GM23338 (cell line): Measurements from ENCODE around the gene CIITA. TPM values are rescaled to one million over a fixed set of nuclear protein-coding genes. Genes with fewer than 3 reads are reported as not detected.

Source experiments
- ATAC-seq: fragments of 200-7000 bp; cut with Tn5 transposase; 3 replicates; pipeline ENCODE4 v1.9.1; 2020
- DNase-seq: peaks from one replicate; pipeline ENCODE4 v3.0.0-alpha.2; 2015; ENCODE audit warnings: low spot score
- H2AFZ ChIP-seq: fragments of 200-600 bp; sonication (generic); 2 replicates; pipeline ENCODE4 v1.8.0; 2016; ENCODE audit warnings: antibody characterized with exemption, mild to moderate bottlenecking, moderate library complexity
- H3F3A ChIP-seq: fragments of 200-600 bp; sonication (generic); replicated peaks from 2 replicates; pipeline ENCODE4 v1.8.0; 2017; ENCODE audit warnings: antibody characterized with exemption, mixed run types, low read depth
- H3K27ac ChIP-seq: fragments of 200-600 bp; sonication (generic); 2 replicates; pipeline ENCODE4 v1.6.1; 2016; ENCODE audit warnings: low read depth
- H3K27me3 ChIP-seq: fragments of 200-600 bp; sonication (generic); 2 replicates; pipeline ENCODE4 v1.8.0; 2016; ENCODE audit warnings: mild to moderate bottlenecking, mixed run types, moderate library complexity; ENCODE audit not compliant: insufficient read depth
- H3K36me3 ChIP-seq: fragments of 200-600 bp; sonication (generic); 2 replicates; pipeline ENCODE4 v1.8.0; 2016; ENCODE audit warnings: mild to moderate bottlenecking; ENCODE audit not compliant: insufficient read depth
- H3K4me1 ChIP-seq: fragments of 200-600 bp; sonication (generic); 2 replicates; pipeline ENCODE4 v1.8.0; 2016; ENCODE audit warnings: mild to moderate bottlenecking, moderate library complexity; ENCODE audit not compliant: insufficient read depth
- H3K4me2 ChIP-seq: fragments of 200-600 bp; sonication (generic); 2 replicates; pipeline ENCODE4 v1.7.1; 2017; ENCODE audit warnings: mixed run types
- H3K4me3 ChIP-seq: fragments of 200-600 bp; sonication (generic); 2 replicates; pipeline ENCODE4 v1.6.1; 2016; ENCODE audit warnings: mixed run types
- H3K79me2 ChIP-seq: fragments of 200-600 bp; sonication (generic); replicated peaks from 2 replicates; pipeline ENCODE4 v1.8.0; 2017; ENCODE audit warnings: mild to moderate bottlenecking; ENCODE audit not compliant: insufficient read depth
- H3K9me2 ChIP-seq: fragments of 200-600 bp; sonication (generic); 2 replicates; pipeline ENCODE4 v1.8.0; 2017; ENCODE audit not compliant: insufficient read depth
- H4K20me1 ChIP-seq: fragments of 200-600 bp; sonication (generic); replicated peaks from 2 replicates; pipeline ENCODE4 v1.8.0; 2017; ENCODE audit warnings: mild to moderate bottlenecking; ENCODE audit not compliant: insufficient read depth
- H3K27ac Mint-ChIP-seq: 2 replicates; pipeline ENCODE4 v1.8.0; 2020; ENCODE audit warnings: inconsistent platforms, mild to moderate bottlenecking, moderate library complexity, mixed read lengths
- H3K27me3 Mint-ChIP-seq: 3 replicates; pipeline ENCODE4 v1.8.0; 2022; ENCODE audit warnings: low read depth, mild to moderate bottlenecking, moderate library complexity, mixed read lengths, inconsistent platforms; ENCODE audit not compliant: insufficient read depth, poor library complexity
- H3K36me3 Mint-ChIP-seq: 3 replicates; pipeline ENCODE4 v1.8.0; 2021; ENCODE audit warnings: low read depth, mild to moderate bottlenecking, inconsistent platforms, moderate library complexity, mixed read lengths
- H3K4me1 Mint-ChIP-seq: 3 replicates; pipeline ENCODE4 v1.8.0; 2020; ENCODE audit warnings: mild to moderate bottlenecking, inconsistent platforms, mixed read lengths
- H3K4me3 Mint-ChIP-seq: 3 replicates; pipeline ENCODE4 v1.8.0; 2021; ENCODE audit warnings: moderate library complexity, mild to moderate bottlenecking, inconsistent platforms, mixed read lengths
- H3K9me3 Mint-ChIP-seq: 3 replicates; pipeline ENCODE4 v1.8.0; 2020; ENCODE audit warnings: moderate library complexity, mild to moderate bottlenecking, inconsistent platforms, mixed read lengths
- JUNB ChIP-seq: IDR thresholded peaks from one replicate; pipeline ENCODE4 v1.6.1; 2016; ENCODE audit warnings: antibody characterized with exemption; ENCODE audit not compliant: unreplicated experiment
- POLR2AphosphoS5 ChIP-seq: IDR thresholded peaks from 2 replicates; pipeline ENCODE4 v1.6.1; 2016; ENCODE audit warnings: antibody characterized with exemption, low read depth
- STAT1 ChIP-seq: IDR thresholded peaks from one replicate; pipeline ENCODE4 v1.6.1; 2016; ENCODE audit warnings: antibody characterized with exemption; ENCODE audit not compliant: unreplicated experiment
- ZNF114 ChIP-seq: fragments of 250-450 bp; sonication (Bioruptor Pico); IDR thresholded peaks from 2 replicates; pipeline ENCODE4 v1.5.0; 2020; ENCODE audit warnings: mild to moderate bottlenecking, moderate library complexity
- polyA plus RNA-seq: library from polyadenylated mRNA; unstranded; fragments of >200 nt; fragmentation: Nextera tagmentation; extraction: Ambion mirVana; gene quantifications from 2 replicates; pipeline ENCODE4 v1.2.1, GENCODE V29; 2016
- total RNA-seq: library from RNA; depleted of rRNA; stranded (reverse); fragments of >200 nt; shearing (Covaris generic); gene quantifications from 2 replicates; pipeline ENCODE4 v1.2.3, GENCODE V29; 2014
- TF ChIP-seq, protein P1 (sequence below): fragments of 250-450 bp; sonication (Bioruptor Pico); IDR thresholded peaks from 2 replicates; pipeline ENCODE4 v1.5.0; 2020; ENCODE audit warnings: mild to moderate bottlenecking, moderate library complexity

Gene CIITA
- total and polyA plus RNA-seq, 2 experiments from 2014 or later: 0.10 to 0.57 TPM

DNA sequence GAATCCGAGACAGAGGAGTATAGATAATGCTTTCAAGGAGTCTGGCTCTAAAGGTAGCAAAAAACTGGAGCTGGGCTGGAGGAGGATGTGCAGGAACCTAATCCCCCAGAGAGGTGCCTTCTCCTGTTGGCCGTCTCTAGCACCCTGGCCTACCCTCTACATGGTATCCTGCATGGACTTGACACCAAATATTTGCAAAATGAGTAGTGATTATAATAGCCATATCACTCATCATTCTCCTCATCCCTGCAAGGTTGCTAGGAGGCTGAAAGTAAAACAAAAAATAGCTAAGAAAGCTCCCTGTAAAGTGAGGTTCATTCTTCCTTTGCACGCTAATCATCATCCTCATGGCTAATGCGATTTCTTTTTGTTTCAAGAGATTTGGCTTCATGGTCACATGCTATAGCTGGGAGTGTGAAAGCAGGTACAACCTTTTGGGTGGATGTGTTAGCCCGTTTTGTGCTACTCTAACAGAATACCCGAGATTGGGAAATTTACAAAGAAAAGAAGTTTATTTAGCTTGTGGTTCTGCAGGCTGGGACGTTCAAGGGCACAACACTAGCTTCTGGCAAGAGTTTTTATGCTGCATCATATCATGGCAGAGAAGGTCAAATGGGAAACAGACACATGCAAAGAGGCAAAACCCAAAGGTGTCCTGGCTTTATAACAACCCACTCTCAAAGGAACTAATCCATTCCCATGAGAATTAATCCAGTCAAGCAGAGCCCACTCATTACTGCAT, 27.1 kb upstream of the CIITA start (continued):
- TF ChIP-seq, protein P1, sequence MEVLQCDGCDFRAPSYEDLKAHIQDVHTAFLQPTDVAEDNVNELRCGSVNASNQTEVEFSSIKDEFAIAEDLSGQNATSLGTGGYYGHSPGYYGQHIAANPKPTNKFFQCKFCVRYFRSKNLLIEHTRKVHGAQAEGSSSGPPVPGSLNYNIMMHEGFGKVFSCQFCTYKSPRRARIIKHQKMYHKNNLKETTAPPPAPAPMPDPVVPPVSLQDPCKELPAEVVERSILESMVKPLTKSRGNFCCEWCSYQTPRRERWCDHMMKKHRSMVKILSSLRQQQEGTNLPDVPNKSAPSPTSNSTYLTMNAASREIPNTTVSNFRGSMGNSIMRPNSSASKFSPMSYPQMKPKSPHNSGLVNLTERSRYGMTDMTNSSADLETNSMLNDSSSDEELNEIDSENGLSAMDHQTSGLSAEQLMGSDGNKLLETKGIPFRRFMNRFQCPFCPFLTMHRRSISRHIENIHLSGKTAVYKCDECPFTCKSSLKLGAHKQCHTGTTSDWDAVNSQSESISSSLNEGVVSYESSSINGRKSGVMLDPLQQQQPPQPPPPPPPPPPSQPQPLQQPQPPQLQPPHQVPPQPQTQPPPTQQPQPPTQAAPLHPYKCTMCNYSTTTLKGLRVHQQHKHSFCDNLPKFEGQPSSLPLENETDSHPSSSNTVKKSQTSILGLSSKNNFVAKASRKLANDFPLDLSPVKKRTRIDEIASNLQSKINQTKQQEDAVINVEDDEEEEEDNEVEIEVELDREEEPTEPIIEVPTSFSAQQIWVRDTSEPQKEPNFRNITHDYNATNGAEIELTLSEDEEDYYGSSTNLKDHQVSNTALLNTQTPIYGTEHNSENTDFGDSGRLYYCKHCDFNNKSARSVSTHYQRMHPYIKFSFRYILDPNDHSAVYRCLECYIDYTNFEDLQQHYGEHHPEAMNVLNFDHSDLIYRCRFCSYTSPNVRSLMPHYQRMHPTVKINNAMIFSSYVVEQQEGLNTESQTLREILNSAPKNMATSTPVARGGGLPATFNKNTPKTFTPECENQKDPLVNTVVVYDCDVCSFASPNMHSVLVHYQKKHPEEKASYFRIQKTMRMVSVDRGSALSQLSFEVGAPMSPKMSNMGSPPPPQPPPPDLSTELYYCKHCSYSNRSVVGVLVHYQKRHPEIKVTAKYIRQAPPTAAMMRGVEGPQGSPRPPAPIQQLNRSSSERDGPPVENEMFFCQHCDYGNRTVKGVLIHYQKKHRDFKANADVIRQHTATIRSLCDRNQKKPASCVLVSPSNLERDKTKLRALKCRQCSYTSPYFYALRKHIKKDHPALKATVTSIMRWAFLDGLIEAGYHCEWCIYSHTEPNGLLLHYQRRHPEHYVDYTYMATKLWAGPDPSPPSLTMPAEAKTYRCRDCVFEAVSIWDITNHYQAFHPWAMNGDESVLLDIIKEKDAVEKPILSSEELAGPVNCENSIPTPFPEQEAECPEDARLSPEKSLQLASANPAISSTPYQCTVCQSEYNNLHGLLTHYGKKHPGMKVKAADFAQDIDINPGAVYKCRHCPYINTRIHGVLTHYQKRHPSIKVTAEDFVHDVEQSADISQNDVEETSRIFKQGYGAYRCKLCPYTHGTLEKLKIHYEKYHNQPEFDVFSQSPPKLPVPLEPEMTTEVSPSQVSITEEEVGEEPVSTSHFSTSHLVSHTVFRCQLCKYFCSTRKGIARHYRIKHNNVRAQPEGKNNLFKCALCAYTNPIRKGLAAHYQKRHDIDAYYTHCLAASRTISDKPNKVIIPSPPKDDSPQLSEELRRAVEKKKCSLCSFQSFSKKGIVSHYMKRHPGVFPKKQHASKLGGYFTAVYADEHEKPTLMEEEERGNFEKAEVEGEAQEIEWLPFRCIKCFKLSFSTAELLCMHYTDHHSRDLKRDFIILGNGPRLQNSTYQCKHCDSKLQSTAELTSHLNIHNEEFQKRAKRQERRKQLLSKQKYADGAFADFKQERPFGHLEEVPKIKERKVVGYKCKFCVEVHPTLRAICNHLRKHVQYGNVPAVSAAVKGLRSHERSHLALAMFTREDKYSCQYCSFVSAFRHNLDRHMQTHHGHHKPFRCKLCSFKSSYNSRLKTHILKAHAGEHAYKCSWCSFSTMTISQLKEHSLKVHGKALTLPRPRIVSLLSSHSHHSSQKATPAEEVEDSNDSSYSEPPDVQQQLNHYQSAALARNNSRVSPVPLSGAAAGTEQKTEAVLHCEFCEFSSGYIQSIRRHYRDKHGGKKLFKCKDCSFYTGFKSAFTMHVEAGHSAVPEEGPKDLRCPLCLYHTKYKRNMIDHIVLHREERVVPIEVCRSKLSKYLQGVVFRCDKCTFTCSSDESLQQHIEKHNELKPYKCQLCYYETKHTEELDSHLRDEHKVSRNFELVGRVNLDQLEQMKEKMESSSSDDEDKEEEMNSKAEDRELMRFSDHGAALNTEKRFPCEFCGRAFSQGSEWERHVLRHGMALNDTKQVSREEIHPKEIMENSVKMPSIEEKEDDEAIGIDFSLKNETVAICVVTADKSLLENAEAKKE (CRISPR knock-in tag): no peak
- no peak for TF ChIP-seq POLR2AphosphoS5
- TF ChIP-seq JUNB: no peak
- no peak for TF ChIP-seq ZNF114 (CRISPR knock-in tag)

GRCh38 chr16:10850478-10850850, 26.5 kb upstream of the CIITA start:
- ATAC-seq (no peak), DNase-seq (no peak)
- Histone ChIP-seq H3K9me2 (no peaks in the 10 kb centered on the region), H3K27me3 (no peaks in the 10 kb centered on the region), H4K20me1 (no peaks in the 10 kb centered on the region), H3K4me2 (no peak overlapping the region), H2AFZ (no peak overlapping the region), H3F3A (no peaks in the 10 kb centered on the region), H3K27ac (no peak overlapping the region), H3K4me1 (no peaks in the 10 kb centered on the region), H3K36me3 (no peaks in the 10 kb centered on the region), H3K4me3 (no peak overlapping the region), H3K79me2 (no peaks in the 10 kb centered on the region)
- Mint-ChIP-seq H3K27ac (no peak overlapping the region), H3K9me3 (no peaks in the 10 kb centered on the region), H3K27me3 (peaks cover 8% of the 10 kb centered on the region), H3K36me3 (no peaks in the 10 kb centered on the region), H3K4me3 (no peak overlapping the region), H3K4me1 (no peaks in the 10 kb centered on the region)
- TF ChIP-seq, protein P1 (CRISPR knock-in tag): no peak
- TF ChIP-seq STAT1 (no peak), ZNF114 (CRISPR knock-in tag) (no peak)
